ENCODE measurements around the gene FAM171A1. TPM values are rescaled to one million over a fixed set of nuclear protein-coding genes. Genes with fewer than 3 reads are reported as not detected.

FAM171A1 gene
- total and polyA plus RNA-seq, 2 of the 13 experiments (the other 11 are each of a cell fraction or from before 2014, with no cell fraction given): 21.5 to 34.7 TPM

GRCh38 chr10:15222511-15222910, 148.6 kb downstream of the FAM171A1 start (continued):
- no peak for TF ChIP-seq ZHX2 (IDR thresholded peaks at IDR 0.05; ENCODE audit: low read depth)
- no peak for TF ChIP-seq ZHX2 (CRISPR knock-in tag; IDR thresholded peaks at IDR 0.05; ENCODE audit: borderline replicate concordance)

- Histone ChIP-seq H3K4me2 (ENCODE audit: low read depth, low read length) (no peak overlapping the region), H2AFZ (ENCODE audit: low read length) (no peak overlapping the region), H3K9me3 (ENCODE audit: low read length) (no peaks in the 10 kb centered on the region), H4K20me1 (ENCODE audit: insufficient read depth, low read length) (0 out of 2 replicates have a peak, but pooled peaks cover 3% of the 10 kb centered on the region), H3K4me1 (ENCODE audit: insufficient read depth, low read length) (no peaks in the 10 kb centered on the region), H3K27ac (ENCODE audit: extremely low read length, insufficient read depth, low read length) (no peak overlapping the region), H3K9ac (ENCODE audit: insufficient read depth, low read depth, low read length) (no peak overlapping the region), H3K4me3 (replicated peaks in 1 of 3; ENCODE audit: insufficient read depth in 1 of 3, low read depth in 2 of 3, low read length in 3 of 3) (no peak overlapping the region), H3K27me3 (ENCODE audit: control insufficient read depth in 1 of 2, insufficient read depth in 2 of 2, low read length in 2 of 2) (no peaks in the 10 kb centered on the region; a peak in 1 of 5 replicates), H3K79me2 (ENCODE audit: insufficient read depth, low read length) (no peaks in the 10 kb centered on the region), H3K36me3 (replicated peaks in 1 of 2; ENCODE audit: control insufficient read depth in 1 of 2, insufficient read depth in 2 of 2, low read length in 2 of 2) (peaks cover 13 to 27% of the 10 kb centered on the region in 2 experiments; a peak in 4 of 5 replicates)
- in situ Hi-C loops (cut with HindIII; ENCODE audit: extremely low pct_ligation_motif_present, low pct_unique_long_range_greater_than_20kb) (no loop called here), intact Hi-C loops (cut with micrococcal nuclease; ENCODE audit: unreplicated experiment) (no loop called here)
- WGBS (ENCODE audit: low lambda C conversion rate): 97% methylated on average over 3 of the region's 3 CpGs
- BruUV-seq (replicated peaks): no TSS peak
- ChIA-PET POLR2A (no interaction called here), CTCF (ENCODE audit: low intra/inter-chr PET ratio, low total read pairs) (no interaction called here)
- no peak for FAIRE-seq
- no peak for DNase-seq (ENCODE audit: low spot score)
- no peak for ATAC-seq
- no peak for TF ChIP-seq NCOA1 (CRISPR knock-in tag; IDR thresholded peaks at IDR 0.05)
- TF ChIP-seq ISL2 (CRISPR knock-in tag; IDR thresholded peaks at IDR 0.05): no peak
- no peak for TF ChIP-seq ZNF737 (CRISPR knock-in tag; IDR thresholded peaks at IDR 0.05; ENCODE audit: borderline replicate concordance)
- TF ChIP-seq CTCF (CRISPR knock-in tag; IDR thresholded peaks at IDR 0.05): no peak
- no peak for TF ChIP-seq HNF4G (IDR thresholded peaks at IDR 0.05; ENCODE audit: borderline replicate concordance, low read depth, low read length)
- TF ChIP-seq HNF4G (CRISPR knock-in tag; IDR thresholded peaks at IDR 0.05; ENCODE audit: borderline replicate concordance, low read depth): no peak
- TF ChIP-seq TAF1 (CRISPR knock-in tag; IDR thresholded peaks at IDR 0.05): no peak
- TF ChIP-seq GMEB1 (CRISPR knock-in tag; IDR thresholded peaks at IDR 0.05; ENCODE audit: borderline replicate concordance): no peak
- no peak for TF ChIP-seq GZF1 (CRISPR knock-in tag; IDR thresholded peaks at IDR 0.05)
- no peak for TF ChIP-seq TIGD3 (CRISPR knock-in tag; IDR thresholded peaks at IDR 0.05; ENCODE audit: borderline replicate concordance)
- no peak for TF ChIP-seq SCMH1 (CRISPR knock-in tag; IDR thresholded peaks at IDR 0.05; ENCODE audit: borderline replicate concordance)
Measured at GRCh38 chr10:15220445-15220844, 150.6 kb downstream of the FAM171A1 start.
